ENCODE measurements around the gene MCHR1. TPM values are rescaled to one million over a fixed set of nuclear protein-coding genes. Genes with fewer than 3 reads are reported as not detected.

The MCHR1 gene
- total RNA-seq, 2 experiments from 2014 or later, result not detected

DNA sequence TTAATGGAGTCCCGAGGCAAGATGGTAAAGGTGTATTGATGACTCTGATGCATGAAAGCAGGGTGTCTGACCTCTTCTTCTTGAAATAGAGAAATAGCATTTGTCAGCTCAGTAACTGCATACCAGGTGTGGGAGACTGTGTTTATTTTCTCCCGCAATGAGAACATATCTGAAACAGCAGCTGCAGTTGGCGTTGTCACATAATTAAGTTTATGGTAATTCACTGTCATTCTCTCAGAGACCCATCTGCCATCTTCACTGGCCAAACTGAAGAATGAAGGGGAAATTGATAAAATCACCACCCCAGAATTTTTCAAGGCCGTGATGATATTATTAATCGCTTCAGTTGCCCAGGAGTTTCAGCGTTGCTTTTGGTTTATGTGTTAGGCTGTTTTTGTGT lies 20.1 kb upstream of the MCHR1 start:
- H3K4me3 Mint-ChIP-seq, result no peak overlapping the region
- no peak for DNase-seq
- intact Hi-C loops (cut with micrococcal nuclease), result no loop called here
- ATAC-seq, result no peak
- ChIA-PET POLR2A (no interaction called here), CTCF (interaction anchor here (1.0 to 1.6 kb wide), 3 partner anchors 13 to 223 kb away, joined by 3 to 6 read pairs (median 4); no protein-coding TSS in a partner anchor)
- no peaks in the 10 kb centered on the region for H3K36me3 Mint-ChIP-seq (ENCODE audit: low read depth)
- H3K27ac Mint-ChIP-seq, result no peak overlapping the region
- H3K4me1 Mint-ChIP-seq (ENCODE audit: low read depth), result no peaks in the 10 kb centered on the region
- H3K9me3 Mint-ChIP-seq, result no peaks in the 10 kb centered on the region
- TF ChIP-seq, protein P1, sequence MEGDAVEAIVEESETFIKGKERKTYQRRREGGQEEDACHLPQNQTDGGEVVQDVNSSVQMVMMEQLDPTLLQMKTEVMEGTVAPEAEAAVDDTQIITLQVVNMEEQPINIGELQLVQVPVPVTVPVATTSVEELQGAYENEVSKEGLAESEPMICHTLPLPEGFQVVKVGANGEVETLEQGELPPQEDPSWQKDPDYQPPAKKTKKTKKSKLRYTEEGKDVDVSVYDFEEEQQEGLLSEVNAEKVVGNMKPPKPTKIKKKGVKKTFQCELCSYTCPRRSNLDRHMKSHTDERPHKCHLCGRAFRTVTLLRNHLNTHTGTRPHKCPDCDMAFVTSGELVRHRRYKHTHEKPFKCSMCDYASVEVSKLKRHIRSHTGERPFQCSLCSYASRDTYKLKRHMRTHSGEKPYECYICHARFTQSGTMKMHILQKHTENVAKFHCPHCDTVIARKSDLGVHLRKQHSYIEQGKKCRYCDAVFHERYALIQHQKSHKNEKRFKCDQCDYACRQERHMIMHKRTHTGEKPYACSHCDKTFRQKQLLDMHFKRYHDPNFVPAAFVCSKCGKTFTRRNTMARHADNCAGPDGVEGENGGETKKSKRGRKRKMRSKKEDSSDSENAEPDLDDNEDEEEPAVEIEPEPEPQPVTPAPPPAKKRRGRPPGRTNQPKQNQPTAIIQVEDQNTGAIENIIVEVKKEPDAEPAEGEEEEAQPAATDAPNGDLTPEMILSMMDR (IDR thresholded peaks at IDR 0.05), result no peak
- H3K27me3 Mint-ChIP-seq, result no peaks in the 10 kb centered on the region

DNA sequence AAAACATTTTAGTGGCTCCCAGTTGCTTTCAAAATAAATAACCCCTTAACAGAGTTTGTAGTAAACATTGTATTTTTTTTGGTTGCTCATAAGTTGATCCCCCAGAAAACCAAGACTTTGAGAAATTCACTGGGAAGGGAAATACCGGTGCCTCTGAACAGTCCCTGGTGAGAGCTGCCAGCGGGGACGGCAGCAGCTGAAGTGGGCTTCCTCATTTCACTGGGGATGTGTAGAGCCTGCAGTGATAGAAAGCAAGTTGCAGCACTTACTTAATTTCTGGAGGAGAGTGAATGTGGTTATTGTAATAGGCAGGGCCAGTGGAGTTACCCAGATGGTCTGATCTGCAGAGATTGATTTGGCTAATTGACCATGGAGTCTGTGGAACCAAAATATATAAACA lies 18.6 kb upstream of the MCHR1 start:
- Mint-ChIP-seq H3K27ac (no peak overlapping the region), H3K4me1 (ENCODE audit: low read depth) (no peaks in the 10 kb centered on the region), H3K4me3 (no peak overlapping the region), H3K36me3 (ENCODE audit: low read depth) (no peaks in the 10 kb centered on the region), H3K27me3 (no peaks in the 10 kb centered on the region), H3K9me3 (no peaks in the 10 kb centered on the region)
- POLR2A ChIA-PET, result no interaction called here
- TF ChIP-seq, protein P1 (IDR thresholded peaks at IDR 0.05), result no peak
- CTCF ChIA-PET, result interaction anchor here (2.4 kb wide), 1 partner anchor 15 kb away, joined by 7 read pairs; no protein-coding TSS in a partner anchor
- intact Hi-C loops (cut with micrococcal nuclease), result no loop called here
- ATAC-seq (no peak), DNase-seq (no peak)

DNA sequence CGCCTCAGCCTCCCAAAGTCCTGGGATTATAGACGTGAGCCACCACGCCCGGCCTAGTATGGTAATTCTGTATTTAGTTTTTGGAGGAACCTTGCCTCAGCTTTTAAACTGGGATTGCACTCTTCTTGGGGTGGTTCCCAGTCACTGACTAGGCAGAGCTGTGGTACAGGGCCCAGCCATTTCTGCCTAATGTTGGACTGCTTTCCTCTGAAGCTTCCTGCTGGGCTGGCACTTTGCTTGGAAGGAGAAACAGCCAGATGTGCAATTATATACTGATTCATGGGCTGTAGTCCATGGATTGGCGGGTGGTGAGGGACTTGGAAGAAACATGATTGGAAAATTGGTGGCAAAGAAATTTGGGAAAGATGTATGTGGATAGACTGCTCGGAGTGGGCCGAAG lies 17.6 kb upstream of the MCHR1 start:
- H3K27me3 Mint-ChIP-seq, result no peaks in the 10 kb centered on the region
- intact Hi-C loops (cut with micrococcal nuclease), result no loop called here
- no peaks in the 10 kb centered on the region for H3K36me3 Mint-ChIP-seq (ENCODE audit: low read depth)
- ChIA-PET POLR2A (no interaction called here), CTCF (interaction anchor here (2.4 kb wide), 1 partner anchor 16 kb away, joined by 7 read pairs; no protein-coding TSS in a partner anchor)
- ATAC-seq (no peak), DNase-seq (no peak)
- H3K27ac Mint-ChIP-seq, result no peak overlapping the region
- TF ChIP-seq, protein P1 (IDR thresholded peaks at IDR 0.05), result no peak
- H3K4me3 Mint-ChIP-seq, result no peak overlapping the region
- no peaks in the 10 kb centered on the region for H3K4me1 Mint-ChIP-seq (ENCODE audit: low read depth)
- no peaks in the 10 kb centered on the region for H3K9me3 Mint-ChIP-seq

DNA sequence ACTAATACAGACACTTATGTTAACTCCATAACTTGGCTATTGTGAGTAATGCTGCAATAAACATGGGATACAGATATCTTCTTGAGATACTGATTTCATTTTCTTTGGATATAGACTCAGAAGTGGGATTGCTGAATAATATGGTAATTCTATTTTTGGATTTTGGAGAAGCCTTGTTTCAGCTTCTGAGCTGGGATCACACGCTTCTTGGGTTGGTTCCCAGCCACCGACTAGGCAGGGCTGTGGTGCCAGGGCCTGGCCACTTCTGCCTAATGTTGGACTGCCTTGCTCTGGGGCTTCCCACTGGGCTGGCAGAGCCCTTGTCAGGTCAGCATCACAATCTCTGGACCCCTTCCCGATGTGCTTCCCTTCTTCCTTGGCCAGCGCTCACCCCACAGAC lies 14.0 kb upstream of the MCHR1 start:
- H3K4me1 Mint-ChIP-seq (ENCODE audit: low read depth), result peaks cover 19% of the 10 kb centered on the region
- H3K27me3 Mint-ChIP-seq, result no peaks in the 10 kb centered on the region
- CTCF ChIA-PET, result interaction anchor here (0.6 to 1.8 kb wide), 4 partner anchors 15 to 228 kb away, joined by 3 to 7 read pairs (median 5); no protein-coding TSS in a partner anchor
- POLR2A ChIA-PET, result no interaction called here
- no peak overlapping the region for H3K27ac Mint-ChIP-seq
- H3K9me3 Mint-ChIP-seq, result no peaks in the 10 kb centered on the region
- no peak for DNase-seq
- TF ChIP-seq, protein P1 (IDR thresholded peaks at IDR 0.05), result no peak
- no peak for ATAC-seq
- no peak overlapping the region for H3K4me3 Mint-ChIP-seq
- intact Hi-C loops (cut with micrococcal nuclease), result no loop called here
- H3K36me3 Mint-ChIP-seq (ENCODE audit: low read depth), result no peaks in the 10 kb centered on the region

DNA sequence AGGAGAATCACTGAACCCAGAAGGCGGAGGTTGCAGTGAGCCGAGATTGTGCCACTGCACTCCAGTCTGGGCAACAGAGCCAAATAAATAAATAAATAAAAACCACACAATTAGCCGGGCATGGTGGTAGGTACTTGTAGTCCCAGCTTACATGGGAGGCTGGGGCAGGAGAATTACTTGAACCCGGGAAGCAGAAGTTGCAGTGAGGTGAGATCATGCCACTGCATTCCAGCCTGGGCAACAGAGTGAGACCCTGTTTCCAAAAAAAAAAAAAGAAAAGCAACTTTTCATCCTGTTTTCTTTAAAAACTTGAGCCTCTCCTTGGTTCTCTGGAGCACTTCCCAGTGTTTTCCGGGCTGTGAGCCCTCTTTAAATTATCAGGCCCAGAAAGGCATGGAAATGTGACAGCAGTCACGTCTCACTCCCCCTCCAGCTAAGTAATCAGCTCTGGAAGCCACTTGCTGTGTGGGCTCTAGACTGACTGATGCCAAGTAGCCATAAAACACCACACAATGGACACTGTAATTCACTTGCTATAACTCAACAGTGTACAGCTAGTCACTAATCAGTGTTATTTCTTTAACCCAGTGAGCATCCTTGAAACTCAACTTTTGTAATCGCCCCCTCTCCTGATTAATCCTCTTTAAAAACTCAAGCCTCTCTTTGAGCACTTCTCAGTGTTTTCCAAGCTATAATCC lies 13.0 kb upstream of the MCHR1 start:
- Mint-ChIP-seq H3K4me1 (ENCODE audit: low read depth) (peaks cover 19% of the 10 kb centered on the region), H3K36me3 (ENCODE audit: low read depth) (no peaks in the 10 kb centered on the region), H3K27ac (no peak overlapping the region), H3K27me3 (no peaks in the 10 kb centered on the region), H3K4me3 (no peak overlapping the region), H3K9me3 (no peaks in the 10 kb centered on the region)
- intact Hi-C loops (cut with micrococcal nuclease), result no loop called here
- DNase-seq (no peak), ATAC-seq (no peak)
- ChIA-PET CTCF (interaction anchor here (0.9 to 1.8 kb wide), 5 partner anchors 17 to 229 kb away, joined by 3 to 7 read pairs (median 4); no protein-coding TSS in a partner anchor), POLR2A (no interaction called here)
- TF ChIP-seq, protein P1 (IDR thresholded peaks at IDR 0.05), result no peak
